Mesenchymal stem cell (in vitro differentiated cells and primary cell): ENCODE data around the gene NIM1K.
A peak's percentile ranks its signal among the peaks of the same experiment; 100 is the strongest.

Experiments
- DNase-seq: peaks from one replicate; pipeline ENCODE4 v3.0.0-alpha.2; 2013
- H2AFZ ChIP-seq: one replicate; pipeline ENCODE4 v1.6.1; 2013; ENCODE audit warnings: low read depth, mild to moderate bottlenecking, control low read depth, inconsistent platforms, low read length, moderate library complexity
- H2AK5ac ChIP-seq: 2 replicates; pipeline ENCODE4 v1.6.1; 2013; ENCODE audit warnings: low read length, moderate library complexity, mild to moderate bottlenecking, inconsistent platforms; ENCODE audit not compliant: severe bottlenecking
- H2BK120ac ChIP-seq: one replicate; pipeline ENCODE4 v1.6.1; 2013; ENCODE audit warnings: low read depth, mild to moderate bottlenecking, inconsistent platforms, low read length, moderate library complexity
- H2BK12ac ChIP-seq, 2 experiments: one replicate each; pipeline ENCODE4 v1.6.1; 2013; ENCODE audit warnings: inconsistent platforms in 2 of 2, low read length in 2 of 2, mild to moderate bottlenecking in 2 of 2, moderate library complexity in 2 of 2, control low read depth in 1 of 2
- H2BK15ac ChIP-seq: one replicate; pipeline ENCODE4 v1.6.1; 2013; ENCODE audit warnings: mild to moderate bottlenecking, low read depth, inconsistent platforms; ENCODE audit not compliant: poor library complexity, severe bottlenecking
- H2BK5ac ChIP-seq: 2 replicates; pipeline ENCODE4 v1.6.1; 2013; ENCODE audit warnings: low read depth, mild to moderate bottlenecking, low read length, control low read depth, inconsistent platforms; ENCODE audit not compliant: poor library complexity, severe bottlenecking
- H3K14ac ChIP-seq, 2 experiments: one replicate each; pipeline ENCODE4 v1.6.1; 2013; ENCODE audit warnings: inconsistent platforms in 2 of 2, low read length in 2 of 2, control low read depth in 1 of 2, mild to moderate bottlenecking in 1 of 2, moderate library complexity in 1 of 2
- H3K18ac ChIP-seq, 2 experiments: one replicate each; pipeline ENCODE4 v1.6.1; 2013; ENCODE audit warnings: inconsistent platforms in 2 of 2, low read length in 2 of 2, control low read depth in 1 of 2, low read depth in 1 of 2, mild to moderate bottlenecking in 1 of 2
- H3K23ac ChIP-seq, 2 experiments: one replicate each; pipeline ENCODE4 v1.6.1; 2013; ENCODE audit warnings: inconsistent platforms in 2 of 2, low read length in 2 of 2, mild to moderate bottlenecking in 2 of 2, moderate library complexity in 2 of 2, control low read depth in 1 of 2
- H3K27ac ChIP-seq: 2 replicates; pipeline ENCODE4 v1.5.1; 2013; ENCODE audit warnings: mild to moderate bottlenecking, moderate library complexity, low read length, control low read depth, inconsistent platforms; ENCODE audit not compliant: poor library complexity, severe bottlenecking
- H3K27me3 ChIP-seq, 2 experiments: 2 replicates each; pipeline versions ENCODE4 v1.6.1 to v1.7.0; 2013; ENCODE audit warnings: low read length in 2 of 2, mild to moderate bottlenecking in 2 of 2, moderate library complexity in 2 of 2, control low read depth in 1 of 2, inconsistent platforms in 1 of 2; ENCODE audit not compliant: control insufficient read depth in 1 of 2, insufficient read depth in 1 of 2
- H3K36me3 ChIP-seq, 2 experiments: 2 replicates each; pipeline versions ENCODE4 v1.6.1 to v1.7.0; 2013; ENCODE audit warnings: low read length in 2 of 2, control low read depth in 1 of 2, inconsistent platforms in 1 of 2, low read depth in 1 of 2, mild to moderate bottlenecking in 1 of 2; ENCODE audit not compliant: insufficient read depth in 2 of 2, control insufficient read depth in 1 of 2
- H3K4ac ChIP-seq, 2 experiments: one replicate each; pipeline ENCODE4 v1.6.1; 2013; ENCODE audit warnings: inconsistent platforms in 2 of 2, low read length in 2 of 2, mild to moderate bottlenecking in 2 of 2, moderate library complexity in 2 of 2, control low read depth in 1 of 2, low read depth in 1 of 2
- H3K4me1 ChIP-seq: 2 replicates; pipeline ENCODE4 v1.6.1; 2013; ENCODE audit warnings: low read depth, low read length, control low read depth; ENCODE audit not compliant: control insufficient read depth, insufficient read depth
- H3K4me2 ChIP-seq: 2 replicates; pipeline ENCODE4 v1.6.1; 2013; ENCODE audit warnings: low read length, mild to moderate bottlenecking, inconsistent platforms; ENCODE audit not compliant: poor library complexity, severe bottlenecking
- H3K4me3 ChIP-seq, 2 experiments: 2 replicates each; pipeline versions ENCODE4 v1.5.1 to v1.7.0; 2013; ENCODE audit warnings: low read length in 2 of 2, mild to moderate bottlenecking in 2 of 2, control low read depth in 1 of 2, low read depth in 1 of 2; ENCODE audit not compliant: insufficient read depth in 1 of 2
- H3K79me1 ChIP-seq: replicated peaks from 2 replicates; pipeline ENCODE4 v1.6.1; 2013; ENCODE audit warnings: mild to moderate bottlenecking, control low read depth, low read length, inconsistent platforms; ENCODE audit not compliant: poor library complexity, severe bottlenecking
- H3K9ac ChIP-seq: 2 replicates; pipeline ENCODE4 v1.7.0; 2013; ENCODE audit warnings: mild to moderate bottlenecking, low read length, moderate library complexity
- H3K9me3 ChIP-seq: 2 replicates; pipeline ENCODE4 v1.7.0; 2013; ENCODE audit warnings: mild to moderate bottlenecking, low read length; ENCODE audit not compliant: control insufficient read depth
- H4K8ac ChIP-seq: one replicate; pipeline ENCODE4 v1.6.1; 2013; ENCODE audit warnings: inconsistent platforms, mild to moderate bottlenecking, low read length, moderate library complexity
- H4K91ac ChIP-seq: one replicate; pipeline ENCODE4 v1.6.1; 2013; ENCODE audit warnings: mild to moderate bottlenecking, low read length, inconsistent platforms
- WGBS: methylation state at CpG from one replicate; pipeline ENCODE4 v1.1.7; 2013; ENCODE audit warnings: mixed read lengths; 5-methylcytosine and 5-hydroxymethylcytosine counted together

NIM1K gene

GRCh38 chr5:43288269-43288831 is 96.3 kb downstream of the NIM1K start:
- WGBS, result no CpG with 5 or more reads among the region's 1 CpG
- peaks cover 4% of the 10 kb centered on the region for H3K79me1 ChIP-seq
- no peak overlapping the region for H3K14ac ChIP-seq
- no peak overlapping the region for H3K4me2 ChIP-seq
- H3K36me3 ChIP-seq, result peaks cover 8 to 73% of the 10 kb centered on the region in 2 experiments
- no peaks in the 10 kb centered on the region for H3K27me3 ChIP-seq
- H3K4me3 ChIP-seq, result no peak overlapping the region
- no peak overlapping the region for H3K27ac ChIP-seq
- H2BK12ac ChIP-seq, result no peak overlapping the region
- H2BK120ac ChIP-seq, result no peak overlapping the region
- DNase-seq, result no peak
- H3K4ac ChIP-seq, result no peak overlapping the region
- H4K91ac ChIP-seq, result no peak overlapping the region
- no peak overlapping the region for H3K23ac ChIP-seq
- H2BK5ac ChIP-seq, result no peak overlapping the region
- H2AFZ ChIP-seq, result no peak overlapping the region
- no peaks in the 10 kb centered on the region for H3K4me1 ChIP-seq
- no peak overlapping the region for H4K8ac ChIP-seq
- no peak overlapping the region for H2BK15ac ChIP-seq
- no peaks in the 10 kb centered on the region for H3K9me3 ChIP-seq
- H2AK5ac ChIP-seq, result no peak overlapping the region
- no peak overlapping the region for H3K18ac ChIP-seq
- no peak overlapping the region for H3K9ac ChIP-seq

- no peak overlapping the region for H3K18ac ChIP-seq
- H2BK5ac ChIP-seq, result no peak overlapping the region
- H3K23ac ChIP-seq, result no peak overlapping the region
- H2BK15ac ChIP-seq, result no peak overlapping the region
- H3K9me3 ChIP-seq, result no peaks in the 10 kb centered on the region
- no peak for DNase-seq
- peaks cover 8 to 97% of the 10 kb centered on the region in 2 experiments for H3K36me3 ChIP-seq
- no peak overlapping the region for H3K9ac ChIP-seq
- H4K8ac ChIP-seq, result no peak overlapping the region
- peaks cover 5% of the 10 kb centered on the region for H3K79me1 ChIP-seq
- H3K14ac ChIP-seq, result no peak overlapping the region
- no peak overlapping the region for H3K4ac ChIP-seq
- H3K27ac ChIP-seq, result no peak overlapping the region
- 74% methylated on average over 2 of the region's 2 CpGs for WGBS
- no peak overlapping the region for H2BK12ac ChIP-seq
- no peak overlapping the region for H3K4me2 ChIP-seq
- H3K4me1 ChIP-seq, result peaks cover 2% of the 10 kb centered on the region
- no peak overlapping the region for H2BK120ac ChIP-seq
- H2AFZ ChIP-seq, result no peak overlapping the region
- H3K4me3 ChIP-seq, result no peak overlapping the region
- H2AK5ac ChIP-seq, result no peak overlapping the region
- H4K91ac ChIP-seq, result no peak overlapping the region
- H3K27me3 ChIP-seq, result no peaks in the 10 kb centered on the region
Measured at GRCh38 chr5:43290726-43291125, 98.7 kb downstream of the NIM1K start.

GRCh38 chr5:43294226-43294625 is 102.2 kb downstream of the NIM1K start:
- Histone ChIP-seq H3K9me3 (no peaks in the 10 kb centered on the region), H3K36me3 (peaks cover 3 to 97% of the 10 kb centered on the region in 2 experiments), H3K14ac (no peak overlapping the region), H3K27me3 (no peaks in the 10 kb centered on the region), H3K4me2 (no peak overlapping the region), H3K23ac (no peak overlapping the region), H2BK120ac (no peak overlapping the region), H3K4ac (no peak overlapping the region), H3K27ac (peak overlapping the region; percentile 43), H3K4me3 (no peak overlapping the region), H2BK5ac (no peak overlapping the region), H4K91ac (no peak overlapping the region), H4K8ac (no peak overlapping the region), H2BK15ac (no peak overlapping the region), H2AK5ac (no peak overlapping the region), H3K79me1 (peaks cover 12% of the 10 kb centered on the region), H2AFZ (no peak overlapping the region), H2BK12ac (no peak overlapping the region), H3K4me1 (peaks cover 2% of the 10 kb centered on the region), H3K9ac (no peak overlapping the region), H3K18ac (no peak overlapping the region)
- DNase-seq, result no peak

DNA sequence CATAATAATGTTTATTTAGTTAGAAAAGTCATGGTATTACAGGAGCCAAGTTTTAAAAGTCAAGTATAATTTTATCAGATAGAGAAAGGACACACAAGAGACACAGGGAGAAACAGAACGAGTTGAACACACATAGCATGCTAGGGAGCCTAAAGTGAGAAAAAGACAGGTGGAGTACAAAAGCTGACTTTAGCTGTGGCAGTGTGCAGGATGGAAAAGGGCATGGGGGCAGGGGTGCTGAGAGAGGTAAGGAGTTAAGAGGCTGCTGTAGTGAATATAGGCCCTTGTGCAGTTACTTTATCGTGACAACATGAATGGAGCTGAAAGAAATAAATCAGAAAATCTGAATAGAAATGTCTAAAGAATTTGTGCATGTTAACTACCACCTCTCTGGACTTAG is 103.2 kb downstream of the NIM1K start:
- H3K27ac ChIP-seq, result no peak overlapping the region
- no peak overlapping the region for H2BK5ac ChIP-seq
- no peak overlapping the region for H3K9ac ChIP-seq
- no peaks in the 10 kb centered on the region for H3K9me3 ChIP-seq
- no peak overlapping the region for H3K14ac ChIP-seq
- H3K4me3 ChIP-seq, result no peak overlapping the region
- 98% methylated on average over 2 of the region's 2 CpGs for WGBS
- no peak overlapping the region for H3K23ac ChIP-seq
- H4K91ac ChIP-seq, result no peak overlapping the region
- DNase-seq, result no peak
- peaks cover 2% of the 10 kb centered on the region for H3K4me1 ChIP-seq
- H3K36me3 ChIP-seq, result peaks cover 3 to 95% of the 10 kb centered on the region in 2 experiments
- no peak overlapping the region for H4K8ac ChIP-seq
- peaks cover 11% of the 10 kb centered on the region for H3K79me1 ChIP-seq
- no peak overlapping the region for H2BK120ac ChIP-seq
- H3K4me2 ChIP-seq, result no peak overlapping the region
- no peak overlapping the region for H2AFZ ChIP-seq
- H3K4ac ChIP-seq, result no peak overlapping the region
- no peak overlapping the region for H2AK5ac ChIP-seq
- no peak overlapping the region for H2BK15ac ChIP-seq
- no peaks in the 10 kb centered on the region for H3K27me3 ChIP-seq
- no peak overlapping the region for H3K18ac ChIP-seq
- no peak overlapping the region for H2BK12ac ChIP-seq
